HEK293T (cell line): ENCODE data around the gene IRF6.

ENCODE experiments used
- BHLHE40 ChIP-seq: fragments of 450-650 bp; IDR thresholded peaks from 2 replicates; pipeline ENCODE4 v1.6.1; 2016; ENCODE audit warnings: mild to moderate bottlenecking, moderate library complexity, borderline replicate concordance
- CTBP1 ChIP-seq: fragments of 450-650 bp; IDR thresholded peaks from 2 replicates; pipeline ENCODE4 v1.6.1; 2016; ENCODE audit warnings: borderline replicate concordance
- ELF4 ChIP-seq: fragments of 450-650 bp; IDR thresholded peaks from 2 replicates; pipeline ENCODE4 v1.6.1; 2017; ENCODE audit warnings: antibody characterized with exemption
- FOXA1 ChIP-seq: fragments of 450-650 bp; IDR thresholded peaks from 2 replicates; pipeline ENCODE4 v1.6.1; 2016; ENCODE audit warnings: mild to moderate bottlenecking
- FOXK2 ChIP-seq: fragments of 450-650 bp; IDR thresholded peaks from 2 replicates; pipeline ENCODE4 v1.6.1; 2016; ENCODE audit warnings: mild to moderate bottlenecking
- FOXM1 ChIP-seq: fragments of 450-650 bp; IDR thresholded peaks from 2 replicates; pipeline ENCODE4 v1.6.1; 2017; ENCODE audit warnings: mild to moderate bottlenecking, borderline replicate concordance
- HDGF ChIP-seq: fragments of 450-650 bp; IDR thresholded peaks from 2 replicates; pipeline ENCODE4 v1.6.1; 2017; ENCODE audit warnings: antibody characterized with exemption, borderline replicate concordance
- L3MBTL2 ChIP-seq: fragments of 450-650 bp; conservative IDR thresholded peaks from 2 replicates; pipeline ENCODE4 v1.6.1; 2016; ENCODE audit warnings: mild to moderate bottlenecking
- NFRKB ChIP-seq: fragments of 450-650 bp; IDR thresholded peaks from 2 replicates; pipeline ENCODE4 v1.6.1; 2016; ENCODE audit warnings: mild to moderate bottlenecking, moderate library complexity
- SP1 ChIP-seq: fragments of 450-650 bp; IDR thresholded peaks from 2 replicates; pipeline ENCODE4 v1.6.1; 2017
- SUZ12 ChIP-seq: fragments of 450-650 bp; IDR thresholded peaks from 2 replicates; pipeline ENCODE4 v1.6.1; 2016; ENCODE audit warnings: mild to moderate bottlenecking
- ZNF384 ChIP-seq: fragments of 450-650 bp; IDR thresholded peaks from 2 replicates; pipeline ENCODE4 v1.6.1; 2016
- TF ChIP-seq, protein P1 (sequence below): fragments of 450-650 bp; IDR thresholded peaks from 2 replicates; pipeline ENCODE4 v1.6.1; 2016

DNA sequence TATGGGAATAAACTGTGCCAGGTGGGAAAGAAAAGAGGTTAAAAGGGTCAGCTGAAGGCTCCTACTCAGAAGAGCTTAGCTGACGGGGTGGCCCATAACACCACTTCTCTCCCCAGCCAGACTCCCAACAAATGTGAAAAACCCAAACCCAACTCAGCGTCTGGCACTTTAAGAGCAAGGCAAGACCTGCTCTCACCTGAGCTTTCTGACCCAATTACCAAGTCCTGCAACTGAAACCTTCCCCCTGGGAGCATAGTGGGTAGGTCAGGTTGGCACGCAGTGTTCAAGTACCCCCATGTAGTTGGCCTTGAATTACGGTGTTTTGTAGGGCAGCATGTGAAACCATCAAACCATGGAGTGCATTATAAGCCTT, 3.2 kb downstream of the IRF6 start:
- no peak for TF ChIP-seq FOXM1
- no peak for TF ChIP-seq ELF4
- no peak for TF ChIP-seq BHLHE40
- TF ChIP-seq NFRKB: no peak
- no peak for TF ChIP-seq SUZ12
- no peak for TF ChIP-seq FOXA1
- no peak for TF ChIP-seq SP1
- TF ChIP-seq HDGF: no peak
- TF ChIP-seq L3MBTL2: no peak
- TF ChIP-seq ZNF384: no peak
- TF ChIP-seq FOXK2: no peak
- TF ChIP-seq, protein P1, sequence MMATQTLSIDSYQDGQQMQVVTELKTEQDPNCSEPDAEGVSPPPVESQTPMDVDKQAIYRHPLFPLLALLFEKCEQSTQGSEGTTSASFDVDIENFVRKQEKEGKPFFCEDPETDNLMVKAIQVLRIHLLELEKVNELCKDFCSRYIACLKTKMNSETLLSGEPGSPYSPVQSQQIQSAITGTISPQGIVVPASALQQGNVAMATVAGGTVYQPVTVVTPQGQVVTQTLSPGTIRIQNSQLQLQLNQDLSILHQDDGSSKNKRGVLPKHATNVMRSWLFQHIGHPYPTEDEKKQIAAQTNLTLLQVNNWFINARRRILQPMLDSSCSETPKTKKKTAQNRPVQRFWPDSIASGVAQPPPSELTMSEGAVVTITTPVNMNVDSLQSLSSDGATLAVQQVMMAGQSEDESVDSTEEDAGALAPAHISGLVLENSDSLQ: no peak
- no peak for TF ChIP-seq CTBP1
